Stimulated activated naive CD8-positive, alpha-beta T cell treated with anti-CD3 and anti-CD28 coated beads, Interleukin-15, Interleukin-2, amounts not matched to agents 100 ng/mL and 50 ng/mL, for 24 hours (primary cell): ENCODE data around the gene OXSR1.
"Not testable (repeated sequence)": the region's sequence is repeated elsewhere in the genome, so short reads cannot be mapped to it uniquely, and the experiment has no call there.

Experiments
- H3K27ac Mint-ChIP-seq: one replicate; pipeline ENCODE4 v1.8.0; 2021; ENCODE audit warnings: mild to moderate bottlenecking, mixed read lengths
- H3K27me3 Mint-ChIP-seq: one replicate; pipeline ENCODE4 v1.8.0; 2021; ENCODE audit warnings: mixed read lengths
- H3K36me3 Mint-ChIP-seq: one replicate; pipeline ENCODE4 v1.8.0; 2021; ENCODE audit warnings: low read depth, mixed read lengths
- H3K4me1 Mint-ChIP-seq: one replicate; pipeline ENCODE4 v1.8.0; 2021; ENCODE audit warnings: low read depth, mixed read lengths
- H3K4me3 Mint-ChIP-seq: one replicate; pipeline ENCODE4 v1.8.0; 2021; ENCODE audit warnings: mild to moderate bottlenecking, mixed read lengths
- H3K9me3 Mint-ChIP-seq: one replicate; pipeline ENCODE4 v1.8.0; 2021; ENCODE audit warnings: mixed read lengths

Gene OXSR1

DNA sequence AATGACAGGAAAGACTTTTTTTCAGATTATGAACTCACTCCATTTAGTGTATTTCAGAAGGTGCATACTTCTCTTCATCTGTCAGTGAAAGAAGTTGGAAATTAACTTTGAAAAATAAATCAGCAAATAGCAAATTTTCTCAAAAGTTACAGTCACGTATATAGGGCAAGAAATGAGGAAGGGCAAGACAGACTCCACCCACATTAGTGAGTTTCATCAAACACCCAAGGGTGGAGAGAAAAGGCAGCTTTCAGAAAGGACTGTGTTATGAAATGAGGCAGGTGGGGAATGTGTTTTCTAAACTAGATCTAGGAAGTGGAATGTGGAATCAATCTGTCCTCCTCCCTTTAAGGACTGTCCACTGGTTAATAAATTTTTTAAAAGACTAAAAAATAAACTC, 103.2 kb downstream of the OXSR1 start:
- H3K27ac Mint-ChIP-seq = no peak overlapping the region
- no peaks in the 10 kb centered on the region for H3K27me3 Mint-ChIP-seq
- H3K4me3 Mint-ChIP-seq = no peak overlapping the region
- no peaks in the 10 kb centered on the region for H3K36me3 Mint-ChIP-seq
- peaks cover 3% of the 10 kb centered on the region for H3K9me3 Mint-ChIP-seq
- H3K4me1 Mint-ChIP-seq = peaks cover 18% of the 10 kb centered on the region

- Mint-ChIP-seq H3K36me3 (no peaks in the 10 kb centered on the region), H3K4me3 (no peak overlapping the region), H3K9me3 (peaks cover 3% of the 10 kb centered on the region), H3K4me1 (peaks cover 17% of the 10 kb centered on the region), H3K27me3 (no peaks in the 10 kb centered on the region), H3K27ac (no peak overlapping the region)
Measured at GRCh38 chr3:38270606-38271005, 105.3 kb downstream of the OXSR1 start.

GRCh38 chr3:38271553-38271952, 106.2 kb downstream of the OXSR1 start:
- Mint-ChIP-seq H3K27me3 (no peaks in the 10 kb centered on the region), H3K4me3 (no peak overlapping the region), H3K27ac (no peak overlapping the region), H3K9me3 (peaks cover 3% of the 10 kb centered on the region), H3K4me1 (peaks cover 17% of the 10 kb centered on the region), H3K36me3 (no peaks in the 10 kb centered on the region)

DNA sequence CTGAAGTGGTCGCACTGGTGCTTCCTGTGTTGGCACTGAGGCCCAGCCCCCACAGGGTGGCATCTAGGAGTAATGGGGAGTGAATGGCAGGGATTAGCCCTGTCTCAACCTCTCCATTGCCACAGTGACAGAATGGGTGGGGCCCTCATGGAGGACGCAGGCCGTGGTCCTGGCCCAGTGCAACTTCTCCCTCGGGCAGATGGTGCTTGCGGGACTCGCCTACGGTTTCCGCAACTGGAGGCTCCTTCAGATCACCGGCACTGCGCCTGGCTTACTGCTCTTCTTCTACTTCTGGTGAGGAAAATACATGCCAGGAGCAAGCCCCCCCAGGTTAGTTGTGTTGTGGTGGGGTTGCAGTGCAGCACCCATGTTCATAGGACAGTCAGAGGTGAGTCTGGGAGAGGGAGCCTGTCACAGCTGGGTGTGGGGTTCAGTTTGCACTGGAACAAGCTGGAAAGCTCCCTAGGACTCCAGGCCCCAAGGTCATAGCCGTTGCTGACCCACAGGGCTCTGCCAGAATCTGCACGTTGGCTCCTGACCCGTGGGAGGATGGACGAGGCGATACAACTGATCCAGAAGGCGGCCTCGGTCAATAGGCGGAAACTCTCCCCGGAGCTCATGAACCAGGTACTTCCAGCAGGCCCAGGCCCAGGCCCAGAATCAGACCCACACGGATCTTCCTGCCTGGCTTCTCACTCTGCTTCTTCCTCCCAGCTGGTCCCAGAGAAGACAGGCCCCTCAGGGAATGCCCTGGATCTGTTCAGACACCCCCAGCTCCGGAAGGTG, 109.7 kb downstream of the OXSR1 start:
- Mint-ChIP-seq H3K27ac (no peak overlapping the region), H3K9me3 (peaks cover 3% of the 10 kb centered on the region), H3K4me1 (no peaks in the 10 kb centered on the region), H3K4me3 (no peak overlapping the region), H3K36me3 (no peaks in the 10 kb centered on the region), H3K27me3 (no peaks in the 10 kb centered on the region)

GRCh38 chr3:38275658-38276057, 110.3 kb downstream of the OXSR1 start:
- Mint-ChIP-seq H3K36me3 (no peaks in the 10 kb centered on the region), H3K9me3 (no peaks in the 10 kb centered on the region), H3K4me3 (no peak overlapping the region), H3K27ac (no peak overlapping the region), H3K27me3 (no peaks in the 10 kb centered on the region), H3K4me1 (no peaks in the 10 kb centered on the region)

DNA sequence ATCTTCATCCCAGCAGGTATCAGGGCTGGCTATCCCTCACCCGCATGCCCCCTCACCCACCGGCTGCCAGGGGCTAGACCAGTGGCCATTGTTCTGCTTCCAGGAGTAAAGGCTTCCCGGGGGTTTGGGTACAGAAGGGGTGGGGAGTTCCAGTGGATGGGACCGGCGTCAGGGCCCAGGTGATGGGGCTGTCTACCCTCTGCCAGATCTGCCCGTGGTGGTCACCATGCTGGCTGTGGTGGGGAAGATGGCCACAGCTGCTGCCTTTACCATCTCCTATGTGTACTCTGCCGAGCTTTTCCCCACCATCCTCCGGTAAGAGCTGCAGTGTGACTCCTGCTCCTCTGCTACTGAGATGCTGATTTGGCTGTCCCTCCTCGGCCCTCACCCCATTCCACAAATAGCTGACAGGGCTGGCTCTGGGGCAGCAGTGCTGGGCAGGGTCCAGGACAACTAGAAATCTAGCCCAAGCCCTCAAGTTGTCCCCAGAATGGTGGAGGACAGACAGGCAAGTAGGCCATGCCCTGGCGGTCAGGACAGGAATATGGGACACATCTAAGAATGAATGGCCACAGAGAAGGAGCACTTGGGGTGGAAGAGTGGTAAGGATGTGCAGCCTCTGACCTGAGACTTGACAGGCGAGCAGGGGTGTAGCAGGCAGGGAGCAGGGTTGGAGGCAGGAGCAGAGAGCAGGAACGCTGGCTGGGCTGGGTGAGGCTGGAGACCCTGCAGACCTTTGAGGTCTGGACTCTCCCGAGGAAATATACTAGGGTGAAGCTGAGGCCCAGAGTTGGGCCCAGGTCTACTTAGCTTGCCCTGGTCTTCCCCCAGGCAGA, 111.0 kb downstream of the OXSR1 start:
- Mint-ChIP-seq H3K4me3 (no peak overlapping the region), H3K36me3 (no peaks in the 10 kb centered on the region), H3K27me3 (no peaks in the 10 kb centered on the region), H3K9me3 (no peaks in the 10 kb centered on the region), H3K27ac (no peak overlapping the region), H3K4me1 (no peaks in the 10 kb centered on the region)

DNA sequence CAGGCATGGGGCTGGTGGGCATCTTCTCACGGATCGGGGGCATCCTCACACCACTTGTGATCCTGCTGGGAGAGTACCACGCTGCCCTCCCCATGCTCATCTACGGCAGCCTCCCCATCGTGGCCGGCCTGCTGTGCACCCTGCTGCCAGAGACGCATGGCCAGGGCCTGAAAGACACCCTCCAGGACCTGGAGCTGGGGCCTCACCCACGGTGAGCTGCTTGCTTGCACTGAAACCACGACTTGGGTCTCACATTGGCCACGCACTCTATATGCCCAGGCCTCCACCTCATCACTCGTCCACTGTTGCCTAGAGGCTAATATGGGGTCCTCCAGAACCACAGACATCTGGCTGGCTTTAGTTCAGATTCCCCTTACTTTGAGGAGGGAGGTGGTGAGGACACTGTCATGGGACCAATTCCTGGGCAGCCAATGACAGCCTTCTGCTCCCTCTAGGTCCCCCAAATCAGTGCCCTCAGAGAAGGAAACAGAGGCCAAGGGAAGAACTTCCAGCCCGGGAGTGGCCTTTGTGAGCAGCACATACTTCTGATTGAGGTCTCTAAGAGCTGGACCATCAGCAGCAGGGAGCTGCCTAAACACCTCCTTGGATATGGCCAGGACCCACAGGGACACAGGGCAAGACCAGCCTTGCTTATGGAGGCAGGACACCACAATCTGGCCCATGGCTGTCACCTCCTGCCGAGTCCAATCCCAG, 111.7 kb downstream of the OXSR1 start:
- no peaks in the 10 kb centered on the region for H3K36me3 Mint-ChIP-seq
- H3K4me1 Mint-ChIP-seq = no peaks in the 10 kb centered on the region
- H3K9me3 Mint-ChIP-seq = no peaks in the 10 kb centered on the region
- H3K27ac Mint-ChIP-seq = no peak overlapping the region
- no peaks in the 10 kb centered on the region for H3K27me3 Mint-ChIP-seq
- no peak overlapping the region for H3K4me3 Mint-ChIP-seq

- Mint-ChIP-seq H3K9me3 (no peaks in the 10 kb centered on the region), H3K4me3 (no peak overlapping the region), H3K36me3 (no peaks in the 10 kb centered on the region), H3K4me1 (no peaks in the 10 kb centered on the region), H3K27ac (no peak overlapping the region), H3K27me3 (no peaks in the 10 kb centered on the region)
Measured at GRCh38 chr3:38278841-38279240, 113.5 kb downstream of the OXSR1 start.

GRCh38 chr3:38281895-38282686, 116.8 kb downstream of the OXSR1 start, which contains the start of gene SLC22A14:
Gene SLC22A14, plus strand, starts transcription at chr3:38282294. Its CDS starts 23,733 bp downstream, at chr3:38306027.
- Mint-ChIP-seq H3K9me3 (no peaks in the 10 kb centered on the region), H3K36me3 (no peaks in the 10 kb centered on the region), H3K27me3 (no peaks in the 10 kb centered on the region), H3K4me3 (no peak within 1 kb of the TSS), H3K27ac (no peak within 1 kb of the TSS), H3K4me1 (no peaks in the 10 kb centered on the region)

DNA sequence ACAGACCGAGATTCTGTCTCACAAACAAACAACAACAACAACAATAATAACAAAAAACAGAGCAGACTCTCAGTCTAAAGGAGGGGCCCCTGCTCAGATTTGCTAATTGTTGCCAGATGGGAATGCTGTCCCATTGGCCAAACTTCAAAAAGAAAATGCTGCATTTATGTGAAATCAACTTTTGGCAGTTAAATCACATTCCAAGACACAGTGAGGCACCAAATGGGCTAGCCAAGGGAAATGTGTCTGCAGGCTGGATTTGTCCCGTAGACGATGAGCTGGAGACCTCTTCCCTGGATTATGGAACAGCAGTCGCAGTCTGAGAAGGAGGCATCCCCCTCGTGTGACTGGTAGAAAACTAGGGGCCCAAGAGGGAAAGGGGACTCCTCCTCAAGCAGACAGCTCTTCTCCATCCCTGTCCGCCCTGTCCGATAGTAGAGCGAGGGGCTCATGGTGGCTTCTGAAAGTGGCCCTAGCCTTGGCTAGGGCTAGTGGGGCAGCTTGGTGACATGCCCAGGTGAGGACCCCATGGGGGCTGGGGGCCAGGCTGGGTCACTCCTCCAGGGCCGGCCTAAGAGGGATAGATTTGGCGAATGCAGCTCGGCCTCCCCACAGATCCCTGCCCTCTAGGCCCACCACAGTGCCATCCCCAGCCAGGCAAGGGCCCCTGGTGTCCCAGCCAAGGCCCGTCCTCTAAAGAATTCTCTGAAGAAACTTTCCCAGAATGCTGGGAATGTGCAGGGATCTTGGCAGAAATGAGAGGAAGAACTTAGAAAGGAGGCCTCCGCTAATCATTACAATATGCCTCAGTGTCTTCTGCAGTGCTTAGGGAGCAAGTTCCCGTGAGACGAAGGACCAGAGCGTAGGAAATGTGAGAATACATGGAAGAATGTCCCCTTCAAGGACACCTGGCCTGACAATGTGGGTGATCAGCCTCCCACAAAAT, 118.7 kb downstream of the OXSR1 start:
- H3K4me1 Mint-ChIP-seq = no peaks in the 10 kb centered on the region
- no peaks in the 10 kb centered on the region for H3K27me3 Mint-ChIP-seq
- no peaks in the 10 kb centered on the region for H3K36me3 Mint-ChIP-seq
- no peaks in the 10 kb centered on the region for H3K9me3 Mint-ChIP-seq
- no peak overlapping the region for H3K4me3 Mint-ChIP-seq
- H3K27ac Mint-ChIP-seq = no peak overlapping the region

DNA sequence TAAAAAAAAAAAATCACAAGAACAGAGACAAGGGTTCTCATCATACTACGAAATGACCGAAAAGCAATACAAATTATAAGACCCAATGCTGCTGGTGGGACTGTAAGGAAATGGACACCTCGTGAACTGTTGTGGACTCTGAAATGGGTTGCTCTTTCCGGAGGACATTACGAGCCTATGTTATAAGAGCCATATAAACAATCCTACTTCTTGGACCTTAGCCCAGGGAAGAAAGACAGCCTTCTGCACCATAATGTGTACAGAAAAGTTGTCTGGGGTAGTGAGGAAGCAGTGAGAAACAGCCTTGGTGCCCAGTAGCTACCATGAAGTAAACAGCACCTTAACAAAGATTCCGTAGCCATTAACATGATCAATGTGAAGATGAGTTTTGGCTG, 119.4 kb downstream of the OXSR1 start:
- Mint-ChIP-seq H3K4me3 (no peak overlapping the region), H3K4me1 (no peaks in the 10 kb centered on the region), H3K27me3 (no peaks in the 10 kb centered on the region), H3K27ac (no peak overlapping the region), H3K9me3 (no peaks in the 10 kb centered on the region), H3K36me3 (no peaks in the 10 kb centered on the region)

- not testable (repeated sequence) for H3K27ac Mint-ChIP-seq, H3K4me1 Mint-ChIP-seq, H3K9me3 Mint-ChIP-seq, H3K27me3 Mint-ChIP-seq, H3K36me3 Mint-ChIP-seq, H3K4me3 Mint-ChIP-seq
Measured at GRCh38 chr3:38289286-38290217, 124.2 kb downstream of the OXSR1 start.

DNA sequence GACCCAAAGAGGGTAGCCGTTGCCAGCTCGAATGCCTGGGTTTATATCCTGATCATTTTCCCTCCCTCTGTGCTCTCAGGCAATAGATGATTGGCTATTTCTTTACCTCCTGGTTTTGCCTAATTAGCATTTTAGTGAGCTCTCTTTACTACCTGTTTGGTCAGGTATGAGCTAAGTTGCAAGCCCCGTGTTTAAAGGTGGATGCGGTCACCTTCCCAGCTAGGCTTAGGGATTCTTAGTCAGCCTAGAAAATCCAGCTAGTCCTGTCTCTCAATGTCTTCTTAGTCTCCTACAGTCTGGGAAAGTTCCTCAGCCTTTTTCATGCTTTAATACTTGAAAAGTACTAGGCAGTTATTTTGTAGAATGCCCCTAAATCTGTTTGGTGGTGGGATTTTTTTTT, 131.7 kb downstream of the OXSR1 start:
- H3K4me1 Mint-ChIP-seq, H3K9me3 Mint-ChIP-seq, H3K36me3 Mint-ChIP-seq, H3K27ac Mint-ChIP-seq, H3K4me3 Mint-ChIP-seq, H3K27me3 Mint-ChIP-seq: not testable (repeated sequence)
